ENCODE results near the gene DCTN4.

DNA sequence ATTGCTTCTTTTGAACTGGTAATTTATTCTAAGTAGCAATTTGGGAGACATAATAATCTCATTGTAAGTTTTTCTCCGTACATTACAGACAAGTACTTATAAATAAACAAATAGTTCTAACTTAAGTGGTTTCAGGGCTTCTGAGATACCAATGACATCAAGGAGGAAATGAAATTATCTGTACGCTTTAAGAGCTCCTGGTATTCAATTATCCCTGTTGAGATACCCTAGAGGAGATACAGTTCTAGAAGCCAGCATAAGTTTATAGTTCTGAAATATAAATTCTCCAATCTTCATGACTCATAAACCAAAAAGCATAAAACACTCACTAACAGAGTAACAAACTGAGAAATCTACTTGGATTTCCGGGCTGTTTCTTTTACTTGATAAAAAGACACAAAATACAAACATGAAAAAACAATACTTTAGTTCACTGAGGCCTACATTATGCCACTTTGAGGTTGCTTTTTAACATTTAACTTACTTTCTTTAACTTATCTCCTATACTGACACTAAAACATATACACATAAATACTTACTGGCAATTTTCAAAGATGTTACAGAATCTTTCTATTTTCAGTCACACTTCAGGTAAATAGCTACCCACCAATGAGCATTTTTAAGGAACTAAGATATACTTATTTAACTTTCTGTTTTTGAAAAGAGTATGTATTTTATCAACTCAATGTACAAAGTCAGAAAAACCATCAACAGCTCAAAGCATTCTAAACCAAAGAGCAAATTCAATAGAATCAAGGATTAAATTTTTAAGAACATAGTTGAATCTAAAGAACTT is 7.5 kb downstream of the DCTN4 start:
- TF ChIP-seq, protein P1, sequence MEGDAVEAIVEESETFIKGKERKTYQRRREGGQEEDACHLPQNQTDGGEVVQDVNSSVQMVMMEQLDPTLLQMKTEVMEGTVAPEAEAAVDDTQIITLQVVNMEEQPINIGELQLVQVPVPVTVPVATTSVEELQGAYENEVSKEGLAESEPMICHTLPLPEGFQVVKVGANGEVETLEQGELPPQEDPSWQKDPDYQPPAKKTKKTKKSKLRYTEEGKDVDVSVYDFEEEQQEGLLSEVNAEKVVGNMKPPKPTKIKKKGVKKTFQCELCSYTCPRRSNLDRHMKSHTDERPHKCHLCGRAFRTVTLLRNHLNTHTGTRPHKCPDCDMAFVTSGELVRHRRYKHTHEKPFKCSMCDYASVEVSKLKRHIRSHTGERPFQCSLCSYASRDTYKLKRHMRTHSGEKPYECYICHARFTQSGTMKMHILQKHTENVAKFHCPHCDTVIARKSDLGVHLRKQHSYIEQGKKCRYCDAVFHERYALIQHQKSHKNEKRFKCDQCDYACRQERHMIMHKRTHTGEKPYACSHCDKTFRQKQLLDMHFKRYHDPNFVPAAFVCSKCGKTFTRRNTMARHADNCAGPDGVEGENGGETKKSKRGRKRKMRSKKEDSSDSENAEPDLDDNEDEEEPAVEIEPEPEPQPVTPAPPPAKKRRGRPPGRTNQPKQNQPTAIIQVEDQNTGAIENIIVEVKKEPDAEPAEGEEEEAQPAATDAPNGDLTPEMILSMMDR (conservative IDR thresholded peaks at IDR 0.05 in 1 of 2, IDR thresholded peaks at IDR 0.05 in 1 of 2; ENCODE audit: extremely low read depth in 1 of 2, insufficient read depth in 1 of 2, low read depth in 1 of 2, low read length in 2 of 2), result no peak
- TF ChIP-seq EZH2 (IDR thresholded peaks at IDR 0.05; ENCODE audit: borderline replicate concordance, low read length), result no peak
